ENCODE results near the gene CSRNP3. TPM values are rescaled to one million over a fixed set of nuclear protein-coding genes. Genes with fewer than 3 reads are reported as not detected.

The CSRNP3 gene
- total and polyA plus RNA-seq, 2 experiments from 2014 or later: 3.0 to 14.0 TPM

DNA sequence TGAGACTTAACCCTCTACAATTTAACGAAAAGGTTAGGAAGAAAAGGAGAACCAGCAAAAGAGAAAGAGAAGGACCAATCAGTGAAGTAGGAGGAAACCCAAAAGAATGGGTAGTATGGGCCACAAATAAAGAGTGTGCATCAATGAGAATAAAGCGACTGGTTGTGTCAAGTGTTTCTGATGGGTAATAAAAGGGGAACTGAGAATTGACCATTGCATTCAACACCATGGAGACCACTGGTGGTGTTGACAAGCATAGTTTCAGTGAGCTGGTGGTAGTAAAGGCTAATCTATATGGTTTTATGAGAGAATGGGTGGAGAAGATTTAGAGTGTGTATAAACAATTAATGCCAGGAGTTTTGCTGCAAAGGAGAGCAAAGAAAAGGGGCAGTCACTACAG is 75.4 kb downstream of the CSRNP3 start:
- Histone ChIP-seq H3K27me3 (no peaks in the 10 kb centered on the region), H3K4me3 (no peak overlapping the region), H3K9me3 (ENCODE audit: low read depth) (no peaks in the 10 kb centered on the region), H4K20me1 (ENCODE audit: insufficient read depth, poor library complexity, severe bottlenecking) (no peaks in the 10 kb centered on the region), H3K27ac (no peak overlapping the region), H2AFZ (no peak overlapping the region), H3K79me2 (no peaks in the 10 kb centered on the region), H3K4me2 (no peak overlapping the region), H3K9me2 (replicated peaks; ENCODE audit: insufficient read depth) (no peaks in the 10 kb centered on the region), H3K4me1 (ENCODE audit: insufficient read depth) (no peaks in the 10 kb centered on the region), H3K36me3 (replicated peaks; ENCODE audit: insufficient read depth, low read depth) (no peaks in the 10 kb centered on the region)
- TF ChIP-seq, protein P1, sequence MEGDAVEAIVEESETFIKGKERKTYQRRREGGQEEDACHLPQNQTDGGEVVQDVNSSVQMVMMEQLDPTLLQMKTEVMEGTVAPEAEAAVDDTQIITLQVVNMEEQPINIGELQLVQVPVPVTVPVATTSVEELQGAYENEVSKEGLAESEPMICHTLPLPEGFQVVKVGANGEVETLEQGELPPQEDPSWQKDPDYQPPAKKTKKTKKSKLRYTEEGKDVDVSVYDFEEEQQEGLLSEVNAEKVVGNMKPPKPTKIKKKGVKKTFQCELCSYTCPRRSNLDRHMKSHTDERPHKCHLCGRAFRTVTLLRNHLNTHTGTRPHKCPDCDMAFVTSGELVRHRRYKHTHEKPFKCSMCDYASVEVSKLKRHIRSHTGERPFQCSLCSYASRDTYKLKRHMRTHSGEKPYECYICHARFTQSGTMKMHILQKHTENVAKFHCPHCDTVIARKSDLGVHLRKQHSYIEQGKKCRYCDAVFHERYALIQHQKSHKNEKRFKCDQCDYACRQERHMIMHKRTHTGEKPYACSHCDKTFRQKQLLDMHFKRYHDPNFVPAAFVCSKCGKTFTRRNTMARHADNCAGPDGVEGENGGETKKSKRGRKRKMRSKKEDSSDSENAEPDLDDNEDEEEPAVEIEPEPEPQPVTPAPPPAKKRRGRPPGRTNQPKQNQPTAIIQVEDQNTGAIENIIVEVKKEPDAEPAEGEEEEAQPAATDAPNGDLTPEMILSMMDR (IDR thresholded peaks at IDR 0.05; ENCODE audit: poor library complexity): no peak
- TF ChIP-seq EZH2 (IDR thresholded peaks at IDR 0.05; ENCODE audit: borderline replicate concordance) (no peak), EZH2phosphoT487 (IDR thresholded peaks at IDR 0.05; ENCODE audit: low read depth, severe bottlenecking, unreplicated experiment) (no peak)
- no peak for DNase-seq (ENCODE audit: low spot score)
- WGBS (ENCODE audit: low lambda C conversion rate, missing lambda C conversion rate): 98% methylated on average over 2 of the region's 2 CpGs

DNA sequence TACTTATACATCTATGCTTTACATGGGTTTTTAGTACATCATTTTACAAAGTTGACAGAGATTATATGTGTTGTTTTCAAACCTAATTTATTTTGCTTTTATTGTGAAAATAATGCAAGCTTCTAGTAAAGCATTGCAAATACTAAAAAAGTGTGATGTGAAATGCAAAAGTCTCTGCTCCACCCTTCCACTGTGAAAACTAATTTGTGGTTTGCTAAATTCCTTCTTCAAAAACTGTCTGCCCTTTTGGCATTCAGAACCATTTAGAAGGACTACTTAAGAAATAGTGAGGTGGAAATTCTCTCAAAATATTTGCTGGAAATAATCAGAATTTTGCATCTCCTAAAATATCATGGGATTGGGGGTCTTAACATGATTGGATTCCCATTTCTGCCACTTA is 78.4 kb downstream of the CSRNP3 start:
- no peaks in the 10 kb centered on the region for H4K20me1 ChIP-seq (ENCODE audit: insufficient read depth, poor library complexity, severe bottlenecking)
- no peaks in the 10 kb centered on the region for H3K9me2 ChIP-seq (replicated peaks; ENCODE audit: insufficient read depth)
- no peaks in the 10 kb centered on the region for H3K36me3 ChIP-seq (replicated peaks; ENCODE audit: insufficient read depth, low read depth)
- no peaks in the 10 kb centered on the region for H3K4me1 ChIP-seq (ENCODE audit: insufficient read depth)
- no peak overlapping the region for H3K27ac ChIP-seq
- DNase-seq (ENCODE audit: low spot score): no peak
- H3K9me3 ChIP-seq (ENCODE audit: low read depth): no peaks in the 10 kb centered on the region
- H3K4me2 ChIP-seq: no peak overlapping the region
- H3K4me3 ChIP-seq: no peak overlapping the region
- no peaks in the 10 kb centered on the region for H3K27me3 ChIP-seq
- no peaks in the 10 kb centered on the region for H3K79me2 ChIP-seq
- no peak for TF ChIP-seq EZH2phosphoT487 (IDR thresholded peaks at IDR 0.05; ENCODE audit: low read depth, severe bottlenecking, unreplicated experiment)
- TF ChIP-seq, protein P1 (IDR thresholded peaks at IDR 0.05; ENCODE audit: poor library complexity): no peak
- TF ChIP-seq EZH2 (IDR thresholded peaks at IDR 0.05; ENCODE audit: borderline replicate concordance): no peak
- H2AFZ ChIP-seq: no peak overlapping the region

DNA sequence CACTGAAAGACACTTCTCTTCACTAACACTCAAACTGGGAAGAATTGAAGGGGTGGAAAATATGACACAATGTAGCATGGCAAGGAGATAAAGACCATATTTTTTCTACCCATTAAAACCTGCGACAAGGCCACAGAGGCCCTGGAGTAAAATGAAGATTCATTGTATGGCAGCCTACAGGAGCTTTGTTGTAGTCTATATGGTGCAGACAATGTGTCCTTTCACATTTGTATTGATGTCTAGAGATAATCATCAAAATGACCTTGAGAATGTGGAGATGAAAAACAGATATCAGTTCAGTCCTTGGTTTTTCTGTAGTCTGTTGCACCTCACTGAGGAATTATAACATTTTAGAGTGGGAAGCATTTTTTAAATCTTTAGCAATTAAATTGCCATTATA is 80.1 kb downstream of the CSRNP3 start:
- no peak for TF ChIP-seq EZH2 (IDR thresholded peaks at IDR 0.05; ENCODE audit: borderline replicate concordance)
- TF ChIP-seq EZH2phosphoT487 (IDR thresholded peaks at IDR 0.05; ENCODE audit: low read depth, severe bottlenecking, unreplicated experiment): no peak
- TF ChIP-seq, protein P1 (IDR thresholded peaks at IDR 0.05; ENCODE audit: poor library complexity): no peak
- no peaks in the 10 kb centered on the region for H3K9me2 ChIP-seq (replicated peaks; ENCODE audit: insufficient read depth)
- no peak overlapping the region for H3K27ac ChIP-seq
- no peaks in the 10 kb centered on the region for H3K27me3 ChIP-seq
- no peaks in the 10 kb centered on the region for H3K79me2 ChIP-seq
- no peaks in the 10 kb centered on the region for H3K36me3 ChIP-seq (replicated peaks; ENCODE audit: insufficient read depth, low read depth)
- DNase-seq (ENCODE audit: low spot score): no peak
- WGBS (ENCODE audit: low lambda C conversion rate, missing lambda C conversion rate): 42% methylated on average over 1 of the region's 1 CpG
- no peaks in the 10 kb centered on the region for H3K9me3 ChIP-seq (ENCODE audit: low read depth)
- no peak overlapping the region for H3K4me2 ChIP-seq
- H2AFZ ChIP-seq: no peak overlapping the region
- H3K4me3 ChIP-seq: no peak overlapping the region
- no peaks in the 10 kb centered on the region for H4K20me1 ChIP-seq (ENCODE audit: insufficient read depth, poor library complexity, severe bottlenecking)
- no peaks in the 10 kb centered on the region for H3K4me1 ChIP-seq (ENCODE audit: insufficient read depth)

DNA sequence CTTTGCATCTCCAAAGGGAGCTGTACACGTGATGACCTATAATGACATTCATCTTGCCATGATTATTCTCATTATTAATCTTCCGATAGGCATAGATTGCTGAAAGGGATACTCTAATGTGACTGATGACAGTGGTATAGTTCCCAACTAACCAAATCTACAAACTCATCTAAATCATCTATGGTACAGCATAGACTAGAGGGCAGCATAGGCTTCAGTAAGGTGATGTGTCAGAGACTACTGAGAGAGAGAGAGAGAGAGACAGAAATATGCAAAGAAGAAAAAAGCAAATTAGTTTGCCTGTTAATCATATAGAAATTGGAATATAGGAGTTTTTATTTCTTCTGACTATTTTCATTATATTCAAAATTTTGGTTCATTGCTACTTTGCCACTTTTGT is 89.3 kb downstream of the CSRNP3 start:
- DNase-seq (ENCODE audit: low spot score): no peak
- H3K9me2 ChIP-seq (replicated peaks; ENCODE audit: insufficient read depth): no peaks in the 10 kb centered on the region
- H3K4me1 ChIP-seq (ENCODE audit: insufficient read depth): no peaks in the 10 kb centered on the region
- H3K36me3 ChIP-seq (replicated peaks; ENCODE audit: insufficient read depth, low read depth): no peaks in the 10 kb centered on the region
- H2AFZ ChIP-seq: no peak overlapping the region
- TF ChIP-seq, protein P1 (IDR thresholded peaks at IDR 0.05; ENCODE audit: poor library complexity): no peak
- no peak for TF ChIP-seq EZH2phosphoT487 (IDR thresholded peaks at IDR 0.05; ENCODE audit: low read depth, severe bottlenecking, unreplicated experiment)
- no peak for TF ChIP-seq EZH2 (IDR thresholded peaks at IDR 0.05; ENCODE audit: borderline replicate concordance)
- no peak overlapping the region for H3K27ac ChIP-seq
- no peaks in the 10 kb centered on the region for H3K79me2 ChIP-seq
- WGBS (ENCODE audit: low lambda C conversion rate, missing lambda C conversion rate): 96% methylated on average over 2 of the region's 2 CpGs
- no peaks in the 10 kb centered on the region for H3K9me3 ChIP-seq (ENCODE audit: low read depth)
- no peaks in the 10 kb centered on the region for H3K27me3 ChIP-seq
- no peak overlapping the region for H3K4me2 ChIP-seq
- no peaks in the 10 kb centered on the region for H4K20me1 ChIP-seq (ENCODE audit: insufficient read depth, poor library complexity, severe bottlenecking)
- no peak overlapping the region for H3K4me3 ChIP-seq

All from hepatocyte (in vitro differentiated cells).